Stimulated activated CD4-positive, alpha-beta T cell treated with anti-CD3 and anti-CD28 coated beads, Interleukin-1b, Interleukin-23, amount 100 ng/mL, for 48 hours (primary cell): ENCODE results near the gene ZFP36L1.

Experiments
- DNase-seq: peaks from one replicate; pipeline ENCODE4 v3.0.0-alpha.2; 2020

The ZFP36L1 gene

GRCh38 chr14:68792979-68793733, at the start of gene ZFP36L1:
Gene ZFP36L1, minus strand, starts transcription at chr14:68793067. Its CDS starts 129 bp downstream, at chr14:68792938.
- peak; percentile 91 for DNase-seq

- no peak for DNase-seq
These were observed 49.4 kb upstream of the ZFP36L1 start for GRCh38 chr14:68842298-68842697.

GRCh38 chr14:68841016-68841809, 48.3 kb upstream of the ZFP36L1 start:
- DNase-seq, result no peak

GRCh38 chr14:68840454-68840853, 47.6 kb upstream of the ZFP36L1 start:
- no peak for DNase-seq

GRCh38 chr14:68836082-68836481, 43.2 kb upstream of the ZFP36L1 start:
- DNase-seq, result no peak

GRCh38 chr14:68834816-68835215, 41.9 kb upstream of the ZFP36L1 start:
- DNase-seq, result no peak

GRCh38 chr14:68828698-68829097, 35.8 kb upstream of the ZFP36L1 start:
- DNase-seq, result no peak

- DNase-seq, result no peak
These were observed 32.9 kb upstream of the ZFP36L1 start for GRCh38 chr14:68825729-68826128.

- DNase-seq, result peak; percentile 35
These were observed 31.9 kb upstream of the ZFP36L1 start for GRCh38 chr14:68824517-68825347.

- DNase-seq, result no peak
These were observed 31.3 kb upstream of the ZFP36L1 start for GRCh38 chr14:68824207-68824516.

GRCh38 chr14:68823434-68824206, 30.8 kb upstream of the ZFP36L1 start:
- no peak for DNase-seq

GRCh38 chr14:68822926-68823325, 30.1 kb upstream of the ZFP36L1 start:
- no peak for DNase-seq

GRCh38 chr14:68822132-68822651, 29.3 kb upstream of the ZFP36L1 start:
- no peak for DNase-seq

- DNase-seq, result no peak
These were observed 28.3 kb upstream of the ZFP36L1 start for GRCh38 chr14:68820999-68821683.

GRCh38 chr14:68820536-68820935, 27.7 kb upstream of the ZFP36L1 start:
- no peak for DNase-seq

GRCh38 chr14:68820119-68820518, 27.3 kb upstream of the ZFP36L1 start:
- DNase-seq, result no peak

- DNase-seq, result peak; percentile 67
These were observed 26.4 kb upstream of the ZFP36L1 start for GRCh38 chr14:68819260-68819691.

- DNase-seq, result no peak
These were observed 24.8 kb upstream of the ZFP36L1 start for GRCh38 chr14:68817506-68818212.

- no peak for DNase-seq
These were observed 24.1 kb upstream of the ZFP36L1 start for GRCh38 chr14:68816943-68817430.

- peak; percentile 89 for DNase-seq
These were observed 23.5 kb upstream of the ZFP36L1 start for GRCh38 chr14:68816183-68816942.
